NCI-H345 treated with DMSO at 0.1 percent for 48 hours (cell line): ENCODE data around the gene CASP14.
"Not testable (repeated sequence)": the region's sequence is repeated elsewhere in the genome, so short reads cannot be mapped to it uniquely, and the experiment has no call there.

Experiments used
- DNase-seq: peaks from one replicate; lab custom pipeline; 2025; ENCODE audit not compliant: unreplicated experiment; lab: John Stamatoyannopoulos, UW

The CASP14 gene, protein sequence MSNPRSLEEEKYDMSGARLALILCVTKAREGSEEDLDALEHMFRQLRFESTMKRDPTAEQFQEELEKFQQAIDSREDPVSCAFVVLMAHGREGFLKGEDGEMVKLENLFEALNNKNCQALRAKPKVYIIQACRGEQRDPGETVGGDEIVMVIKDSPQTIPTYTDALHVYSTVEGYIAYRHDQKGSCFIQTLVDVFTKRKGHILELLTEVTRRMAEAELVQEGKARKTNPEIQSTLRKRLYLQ

DNA sequence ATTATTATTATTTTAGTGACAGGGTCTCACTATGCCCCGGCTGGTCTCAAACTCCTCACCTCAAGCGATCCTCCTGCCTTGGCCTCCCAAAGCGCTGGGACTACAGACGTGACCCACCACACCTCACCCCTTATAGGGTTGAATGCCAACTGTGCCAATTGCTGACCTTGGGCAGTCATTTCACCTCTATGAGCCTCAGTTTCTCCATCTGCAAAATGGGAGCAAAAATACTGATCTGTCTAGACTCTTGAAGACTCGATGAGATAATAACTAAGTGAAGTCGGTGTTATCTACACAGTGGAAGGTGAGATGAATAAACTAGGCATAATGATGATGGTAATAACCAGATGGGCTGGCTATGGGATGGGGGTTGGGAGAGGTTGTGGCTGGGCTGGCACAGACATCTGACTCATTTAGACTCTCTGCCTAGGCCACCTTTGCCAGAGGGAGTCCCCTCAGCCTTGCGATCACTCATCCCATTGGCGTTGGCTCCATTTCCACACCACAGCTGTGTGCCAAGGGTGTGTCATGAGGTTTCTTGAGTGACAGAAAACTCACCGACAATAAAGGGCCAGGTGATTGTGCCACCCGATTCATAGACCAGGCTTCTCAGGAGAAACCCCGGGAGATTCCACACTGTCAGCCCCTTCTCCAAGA lies at the start of gene CASP14:
Gene CASP14, plus strand, starts transcription at position 596 of the 657 bp plus-strand sequence. CDS start 2,772 bp downstream, outside the sequence.
- no peak for DNase-seq

DNA sequence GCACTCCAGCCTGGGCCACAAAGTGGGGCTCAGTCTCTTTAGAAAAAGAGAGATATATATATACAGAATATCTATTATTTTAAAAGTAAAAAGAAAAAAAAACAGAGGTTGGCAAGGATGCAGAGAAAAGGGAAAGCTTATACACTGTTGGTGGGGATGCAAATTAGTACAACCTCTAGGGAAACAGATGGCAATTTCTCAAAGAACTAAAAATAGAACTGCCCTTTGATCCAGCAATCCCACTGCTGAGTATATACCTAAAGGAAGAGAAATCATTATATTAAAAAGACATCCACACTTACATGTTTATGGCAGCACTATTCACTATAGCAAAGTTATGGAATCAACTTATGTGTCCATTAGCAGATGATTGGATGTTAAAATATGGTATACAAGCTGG lies 41.0 kb upstream of the CASP14 start:
- DNase-seq: no peak

DNA sequence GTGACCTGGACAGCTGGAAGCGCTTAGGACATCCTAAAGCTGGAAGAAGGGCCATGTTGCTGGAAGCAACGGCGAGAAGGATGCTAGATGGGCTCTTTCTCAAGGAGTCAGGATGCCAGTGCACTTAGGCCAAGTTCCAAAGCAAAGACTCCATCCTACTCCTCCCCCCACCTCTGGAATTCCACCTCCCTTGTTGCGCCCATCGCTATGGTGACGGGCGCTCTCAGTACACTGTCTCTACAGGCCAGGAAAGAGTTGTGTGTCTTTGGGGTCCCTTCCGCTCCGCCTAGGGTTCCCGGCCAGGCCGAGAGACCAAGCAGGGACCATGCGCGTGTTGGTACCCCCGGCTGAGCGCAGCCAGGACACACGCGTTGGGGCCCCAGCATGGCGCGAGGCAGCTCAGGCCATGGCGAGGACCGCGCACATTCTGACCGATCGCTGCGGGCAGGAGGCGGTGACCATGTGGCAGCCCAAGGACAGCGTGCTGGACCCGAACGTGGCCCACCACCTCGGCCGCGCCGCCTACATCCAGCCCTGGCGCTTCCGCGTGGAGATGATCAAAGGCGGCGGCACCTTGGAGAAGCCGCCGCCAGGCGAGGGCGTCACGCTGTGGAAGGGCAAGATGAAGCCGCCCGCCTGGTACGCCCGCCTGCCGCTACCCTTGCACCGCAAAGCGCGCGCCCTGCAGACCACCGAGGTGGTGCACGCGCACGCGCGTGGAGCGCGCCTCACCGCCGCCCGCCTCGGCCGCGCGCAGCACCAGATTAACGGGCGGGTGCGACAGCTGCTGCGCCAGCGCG lies 38.6 kb upstream of the CASP14 start:
- DNase-seq: no peak

DNA sequence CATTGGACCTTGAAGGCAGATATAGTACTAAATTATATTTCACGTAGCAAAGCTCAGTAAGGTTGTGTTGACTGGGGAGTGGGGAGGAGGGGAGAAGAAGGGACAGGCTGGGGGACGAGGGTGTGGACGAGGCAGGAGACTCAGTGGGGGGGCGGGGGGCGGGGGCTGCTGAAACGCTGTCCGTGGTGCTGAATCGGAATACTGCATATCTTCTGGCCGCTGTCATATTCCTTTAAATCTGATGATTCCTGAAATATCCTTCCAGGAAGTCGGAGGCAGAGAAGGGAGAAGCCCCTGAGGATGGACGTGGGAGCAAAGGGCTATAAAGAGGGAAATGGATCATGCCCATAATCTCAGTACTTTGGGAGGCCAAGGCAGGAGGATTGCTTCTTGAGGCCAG lies 34.7 kb upstream of the CASP14 start:
- no peak for DNase-seq

DNA sequence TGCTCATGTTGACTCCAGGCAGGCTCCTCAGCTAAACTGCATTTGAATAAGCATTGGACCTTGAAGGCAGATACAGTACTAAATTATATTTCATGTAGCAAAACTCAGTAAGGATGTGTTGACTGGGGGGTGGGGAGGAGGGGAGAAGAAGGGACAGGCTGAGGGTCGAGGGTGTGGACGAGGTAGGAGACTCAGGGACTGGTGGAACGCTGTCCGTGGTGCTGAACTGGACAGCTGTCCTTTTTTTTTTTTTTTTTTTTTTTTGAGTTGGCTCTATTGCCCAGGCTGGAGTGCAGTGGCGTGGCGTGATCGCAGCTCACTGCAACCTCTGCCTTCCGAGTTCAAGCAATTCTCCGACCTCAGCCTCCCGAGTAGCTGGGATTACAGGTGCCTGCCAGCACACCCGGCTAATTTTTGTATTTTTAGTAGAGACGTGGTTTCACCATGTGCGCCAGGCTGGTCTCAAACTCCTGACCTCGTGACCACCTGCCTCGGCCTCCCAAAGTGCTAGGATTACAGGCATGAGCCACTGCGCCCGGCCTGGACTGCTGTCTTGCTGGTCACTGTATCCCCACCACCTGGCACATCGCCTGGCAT lies 33.2 kb upstream of the CASP14 start:
- no peak for DNase-seq

DNA sequence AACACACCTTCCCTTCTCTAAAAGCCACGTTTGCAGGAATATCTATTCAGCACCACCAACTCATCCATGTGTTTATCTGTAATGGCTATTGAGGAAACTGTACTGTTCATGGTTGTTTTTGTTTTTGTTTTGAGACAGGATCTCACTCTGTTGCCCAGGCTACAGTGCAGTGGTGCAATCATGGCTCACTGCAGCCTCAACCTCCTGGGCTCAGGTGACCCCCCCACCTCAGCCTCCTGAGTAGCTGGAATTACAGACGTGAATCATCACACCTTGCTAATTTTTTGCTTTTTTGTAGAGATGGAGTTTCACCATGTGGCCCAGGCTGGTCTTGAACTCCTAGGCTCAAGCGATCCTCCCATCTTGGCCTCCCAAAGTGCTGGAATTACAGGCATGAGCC lies 30.4 kb upstream of the CASP14 start:
- DNase-seq: not testable (repeated sequence)

DNA sequence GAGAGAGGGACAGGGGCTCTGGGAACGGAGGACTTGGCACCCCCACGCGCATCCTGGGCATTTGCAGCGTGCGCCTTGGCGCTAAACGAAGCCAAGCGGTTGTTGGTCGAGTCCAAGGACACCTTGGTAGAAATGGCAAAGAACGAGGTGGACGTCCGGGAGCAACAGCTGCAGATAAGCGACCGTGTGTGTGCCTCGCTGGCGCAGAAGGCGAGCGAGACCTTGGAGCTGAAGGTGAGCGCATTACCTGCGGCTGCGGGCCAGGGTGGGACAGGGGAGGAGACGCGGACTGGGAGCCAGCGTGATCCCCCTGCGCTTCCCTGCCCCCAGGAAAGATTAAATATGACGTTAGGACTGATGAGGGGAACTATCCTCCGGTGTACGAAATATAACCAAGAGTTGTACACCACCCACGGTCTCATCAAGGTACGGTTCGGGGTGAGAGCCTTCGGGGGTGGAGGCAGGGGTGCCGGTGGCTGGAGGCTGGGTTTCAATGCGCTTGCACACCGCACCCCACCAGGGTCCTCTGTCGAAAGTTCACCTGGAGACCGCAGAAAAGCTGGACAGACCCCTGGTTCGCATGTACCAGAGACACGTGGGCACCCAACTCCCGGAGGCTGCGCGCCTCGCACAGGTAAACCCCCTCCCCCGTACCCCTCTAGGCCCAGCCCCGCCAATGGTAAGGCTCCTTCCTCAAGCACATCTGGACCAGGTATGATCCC lies 27.8 kb upstream of the CASP14 start:
- no peak for DNase-seq

DNA sequence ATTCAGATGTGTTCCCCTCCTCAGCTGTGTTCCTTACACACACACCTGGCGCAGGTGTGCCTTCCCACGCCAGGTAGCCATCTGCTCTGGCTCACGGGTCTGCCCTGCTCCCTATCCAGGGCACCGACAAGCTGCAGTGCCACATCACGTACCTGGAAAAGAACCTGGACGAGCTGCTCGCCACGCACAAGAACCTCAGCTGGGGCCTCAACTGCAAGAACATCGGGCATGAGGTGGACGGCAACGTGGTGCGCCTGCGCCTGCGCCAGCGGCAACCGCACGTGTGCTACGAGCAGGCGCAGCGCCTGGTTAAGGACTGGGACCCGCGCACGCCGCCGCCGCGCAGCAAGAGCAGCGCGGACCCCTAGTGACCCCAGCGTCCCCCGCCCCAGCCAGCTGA lies 26.5 kb upstream of the CASP14 start:
- no peak for DNase-seq

DNA sequence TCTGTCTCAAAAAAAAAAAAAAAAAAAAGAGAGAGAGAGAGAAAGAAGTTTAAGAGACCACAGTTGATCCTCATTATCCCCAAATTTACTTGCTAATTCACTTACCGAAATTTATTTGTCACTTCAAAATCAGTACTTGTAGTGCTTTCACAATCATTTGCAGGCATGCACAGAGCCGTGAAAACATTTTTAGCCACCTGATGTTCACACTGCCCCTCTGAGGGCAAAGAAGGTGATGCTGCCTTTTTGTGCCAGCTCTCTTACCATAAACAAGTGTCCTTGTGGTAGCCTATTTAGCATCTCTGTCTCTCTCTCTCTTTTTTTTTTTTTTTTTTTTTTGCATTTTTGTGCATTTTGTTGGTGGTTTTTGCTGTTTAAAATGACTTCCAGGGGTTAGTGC lies 24.1 kb upstream of the CASP14 start:
- no peak for DNase-seq

DNA sequence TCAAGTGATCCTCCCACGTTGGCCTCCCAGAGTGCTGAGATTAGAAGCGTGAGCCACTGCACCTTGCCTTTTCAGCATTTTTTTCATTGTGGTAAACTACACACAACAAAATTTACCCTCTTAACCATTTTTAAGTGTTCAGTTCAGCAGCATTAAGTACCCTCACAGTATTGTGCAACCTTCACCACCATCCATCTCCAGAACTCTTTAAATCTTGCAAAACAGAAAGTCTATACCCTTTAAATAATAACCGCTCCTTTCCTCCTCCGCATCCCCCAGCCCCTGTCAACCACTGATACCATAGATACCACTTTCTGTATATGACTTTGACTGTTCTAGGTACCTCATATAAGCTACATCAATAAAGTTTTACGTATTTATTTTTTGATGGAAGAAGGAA lies 20.8 kb upstream of the CASP14 start:
- no peak for DNase-seq

DNA sequence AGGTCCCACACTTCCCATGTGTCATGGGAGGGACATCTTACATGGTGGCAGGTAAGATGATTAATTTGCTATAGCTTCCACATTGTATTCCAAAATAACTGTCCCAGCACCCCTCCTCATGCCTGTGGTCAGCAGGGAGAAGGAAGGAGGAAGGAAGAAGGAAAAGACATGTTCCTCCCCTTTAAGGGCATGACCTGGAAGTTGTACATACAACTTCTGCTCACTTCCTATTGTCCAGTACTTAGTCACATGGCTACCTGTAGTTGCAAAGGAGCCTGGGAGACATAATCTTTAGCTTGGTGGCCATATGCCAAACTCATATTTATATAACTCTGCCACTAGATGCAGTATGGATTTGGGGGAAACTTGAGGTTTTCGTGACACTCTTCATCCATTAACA lies 17.6 kb upstream of the CASP14 start:
- DNase-seq: no peak

DNA sequence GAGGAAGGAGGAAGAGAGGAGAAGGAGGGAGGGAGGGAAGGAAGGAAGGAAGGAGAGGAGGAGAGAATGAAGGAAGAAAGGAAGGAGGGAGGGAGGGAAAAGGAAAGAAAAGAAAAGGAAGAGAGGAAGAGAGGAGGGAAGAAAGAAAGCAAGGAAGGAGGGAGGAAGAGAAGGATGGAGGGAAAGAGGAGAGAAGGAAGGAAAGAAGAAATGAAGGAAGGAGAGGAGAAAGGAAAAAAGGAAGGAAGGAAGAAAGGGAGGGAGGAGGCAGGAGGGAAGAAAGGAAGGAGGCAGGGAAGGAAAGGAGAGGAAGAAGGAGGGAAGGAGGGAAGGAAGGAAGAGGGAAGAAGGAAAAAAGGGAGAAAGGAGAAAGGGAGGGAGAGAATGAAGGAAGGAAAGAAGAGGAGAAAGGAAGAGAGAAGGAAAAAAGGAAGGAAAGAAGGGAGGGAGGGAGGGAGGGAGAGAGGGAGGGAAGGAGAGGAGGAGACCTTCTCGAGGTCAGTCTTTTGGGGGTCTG lies 13.4 kb upstream of the CASP14 start:
- no peak for DNase-seq

DNA sequence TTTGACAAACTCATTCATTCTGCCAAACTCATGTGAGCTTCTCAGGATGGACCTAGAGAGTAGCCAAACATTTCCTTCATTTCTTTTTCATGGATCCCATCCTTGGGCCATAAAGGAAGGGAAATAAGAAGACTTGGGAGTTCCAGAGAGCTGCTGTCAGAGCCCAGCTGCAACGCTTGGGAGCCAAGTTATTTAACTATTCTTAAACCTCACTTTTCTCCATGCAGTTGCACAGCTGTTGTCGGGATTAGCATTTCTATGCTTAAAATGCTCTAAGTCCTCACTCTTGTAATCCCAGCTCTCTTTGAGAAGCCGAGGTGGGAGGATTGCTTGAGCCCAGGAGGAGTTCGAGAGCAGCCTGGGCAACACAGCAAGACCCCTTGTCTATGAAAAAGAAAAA lies 11.7 kb upstream of the CASP14 start:
- DNase-seq: no peak

DNA sequence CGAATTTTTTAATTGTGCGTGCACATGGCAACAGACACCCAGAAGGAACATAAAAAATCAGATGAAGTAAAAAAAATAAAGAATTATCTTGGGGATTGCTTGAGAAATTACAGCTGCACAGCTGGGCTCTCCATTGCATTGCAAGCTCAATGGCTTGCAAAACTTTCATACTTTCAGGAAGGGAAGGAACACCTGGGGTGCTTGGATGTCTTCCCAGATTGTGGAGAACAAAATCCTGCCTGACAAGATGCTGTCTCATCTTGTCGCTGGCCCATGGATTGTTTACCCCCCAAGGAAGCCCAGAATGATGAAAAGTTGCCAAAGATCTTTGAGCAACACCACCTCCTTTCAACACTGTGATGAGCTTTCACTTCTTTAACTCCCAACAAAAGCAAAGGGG lies 11.0 kb upstream of the CASP14 start:
- DNase-seq: no peak

DNA sequence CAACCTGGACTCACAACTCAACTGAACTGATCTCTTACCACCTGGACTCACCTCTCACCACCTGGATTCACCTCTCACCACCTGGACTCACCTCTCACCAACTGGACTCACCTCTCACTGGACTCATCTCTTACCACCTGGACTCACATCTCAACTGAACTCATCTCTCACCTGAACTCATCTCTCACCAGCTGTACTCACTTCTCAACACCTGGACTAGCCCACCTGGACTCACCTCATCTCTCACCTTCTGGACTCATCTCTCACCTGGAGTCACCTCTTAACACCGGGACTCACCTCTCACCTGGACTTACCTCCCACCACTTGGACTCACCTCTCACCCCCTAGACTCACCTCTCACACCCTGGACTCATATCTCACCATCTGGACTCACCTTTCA lies 7.3 kb upstream of the CASP14 start:
- DNase-seq: no peak

DNA sequence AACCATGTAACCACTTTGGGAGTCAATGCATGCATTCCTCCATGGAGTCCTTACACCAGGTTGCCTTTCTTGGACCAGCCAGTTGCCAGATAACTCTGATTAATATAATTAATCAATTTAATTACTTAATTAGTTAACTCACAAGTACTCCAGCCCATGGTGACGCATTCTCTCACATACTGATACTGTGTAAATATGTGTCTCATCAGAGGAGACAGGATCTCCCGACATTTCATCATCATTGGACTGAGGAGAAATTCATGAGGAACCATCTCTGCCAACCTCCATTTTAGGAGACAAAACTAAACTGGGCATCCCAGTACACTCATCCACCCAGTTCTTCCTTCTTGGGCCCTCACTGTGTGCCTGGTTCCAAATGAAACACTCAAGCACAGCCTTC lies 6.5 kb upstream of the CASP14 start:
- DNase-seq: no peak

DNA sequence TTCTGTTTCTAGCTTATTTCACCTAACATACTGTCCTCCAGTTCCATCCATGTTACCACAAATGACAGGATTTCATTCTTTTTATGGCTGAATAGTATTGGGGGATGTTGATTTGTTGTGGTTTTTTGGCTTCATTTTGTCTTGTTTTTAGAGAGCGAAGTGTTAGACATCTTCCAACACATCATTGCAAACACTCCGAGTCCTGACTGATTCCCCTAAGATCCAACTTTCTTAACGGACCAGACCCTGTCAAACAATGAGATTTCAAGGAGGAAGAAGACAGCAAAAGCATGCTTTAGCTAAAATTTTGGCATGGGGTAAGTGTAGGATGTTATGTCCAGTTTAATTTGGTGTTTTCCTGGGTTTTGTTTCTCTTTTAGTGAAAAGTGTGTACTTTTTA lies 3.8 kb upstream of the CASP14 start:
- no peak for DNase-seq

DNA sequence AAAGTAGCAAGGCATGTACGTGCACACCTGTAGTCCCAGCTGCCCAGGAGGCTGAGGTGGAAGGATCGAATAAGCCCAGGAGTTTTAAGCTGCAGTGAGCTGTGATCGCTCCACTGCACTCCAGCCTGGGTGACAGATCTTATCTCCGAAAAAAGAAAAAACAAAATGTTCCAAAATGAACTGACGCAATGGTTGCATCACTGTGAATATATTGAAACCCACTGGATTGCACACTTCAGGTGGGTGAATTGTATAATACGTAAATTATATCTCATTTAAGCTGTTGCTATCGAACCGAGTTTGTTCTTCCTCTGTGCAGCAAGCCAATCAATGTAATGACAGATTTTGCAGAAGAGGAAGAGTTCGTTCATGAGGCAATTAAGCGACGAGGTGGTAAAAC lies 1.6 kb upstream of the CASP14 start:
- no peak for DNase-seq

DNA sequence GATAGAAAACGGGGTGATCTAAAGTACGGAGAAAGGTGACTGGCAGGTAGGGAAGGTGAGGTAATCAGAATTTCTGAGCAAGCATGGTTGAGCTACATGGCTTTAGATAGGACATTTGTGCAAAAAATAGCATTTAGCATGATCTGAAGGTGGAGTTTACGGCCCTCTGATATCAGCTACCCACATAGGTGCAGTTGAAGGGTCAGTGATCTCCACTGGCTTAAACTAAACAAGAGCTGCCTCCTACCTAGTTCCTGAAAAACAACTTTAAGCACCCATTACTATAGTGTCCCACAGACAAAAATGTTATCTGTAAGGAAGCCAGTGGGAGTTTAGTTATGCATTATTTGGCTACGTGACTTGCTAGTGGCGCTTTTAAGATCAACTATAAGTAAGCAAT lies 1.2 kb upstream of the CASP14 start:
- DNase-seq: no peak

DNA sequence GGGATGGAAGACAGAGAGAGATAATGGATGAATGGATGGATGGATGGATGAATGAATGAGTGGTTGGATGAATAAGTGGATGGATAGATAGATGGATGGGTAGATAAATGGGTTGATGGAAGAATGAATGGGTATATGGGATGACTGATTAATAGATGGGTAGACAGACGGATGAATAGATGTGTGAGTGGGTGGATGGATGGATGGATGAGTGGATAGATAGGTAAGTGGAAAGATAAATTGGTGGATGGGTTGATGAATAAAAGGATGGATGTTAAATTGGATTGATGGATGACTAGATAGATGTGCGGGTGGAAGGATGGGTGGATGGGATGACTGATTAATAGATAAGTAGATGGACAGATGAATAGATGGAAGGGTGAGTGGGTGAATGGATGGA lies 1.4 kb downstream of the CASP14 start:
- DNase-seq: no peak

DNA sequence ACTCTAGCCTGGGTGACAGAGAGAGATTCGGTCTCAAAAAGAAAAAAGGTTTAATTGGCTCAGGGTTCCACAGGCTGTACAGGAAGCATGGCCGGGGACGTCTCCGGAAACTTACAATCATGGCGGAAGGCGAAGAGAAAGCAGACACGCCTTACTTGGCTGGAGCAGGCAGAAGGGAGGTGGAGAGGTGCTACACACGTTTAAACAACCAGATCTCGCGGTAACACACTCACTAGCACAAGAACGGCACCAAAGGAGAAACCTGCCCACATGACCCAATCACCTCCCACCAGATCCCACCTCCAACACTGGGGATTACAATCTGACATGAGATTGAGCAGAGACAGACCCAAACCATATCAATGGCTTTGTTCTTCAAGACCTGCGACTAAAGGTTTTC lies 12.8 kb downstream of the CASP14 start:
- DNase-seq: no peak
